Chondrocyte (in vitro differentiated cells): ENCODE measurements around the gene CDC14B. TPM values are rescaled to one million over a fixed set of nuclear protein-coding genes. Genes with fewer than 3 reads are reported as not detected.

Experiments
- DNase-seq: peaks from one replicate; pipeline ENCODE4 v3.0.0; 2021; ENCODE audit warnings: mixed read lengths, low spot score
- H3K27ac Mint-ChIP-seq: one replicate; pipeline ENCODE4 v1.8.0; 2021; ENCODE audit warnings: mild to moderate bottlenecking, moderate library complexity, mixed read lengths; ENCODE audit not compliant: unreplicated experiment
- H3K27me3 Mint-ChIP-seq: 2 replicates; pipeline ENCODE4 v1.8.0; 2021; ENCODE audit warnings: low read depth, mixed read lengths
- H3K36me3 Mint-ChIP-seq: 2 replicates; pipeline ENCODE4 v1.8.0; 2021; ENCODE audit warnings: low read depth, mixed read lengths
- H3K4me1 Mint-ChIP-seq: 2 replicates; pipeline ENCODE4 v1.8.0; 2021; ENCODE audit warnings: low read depth, mild to moderate bottlenecking, mixed read lengths
- H3K4me3 Mint-ChIP-seq: one replicate; pipeline ENCODE4 v1.8.0; 2021; ENCODE audit warnings: mild to moderate bottlenecking, moderate library complexity, mixed read lengths; ENCODE audit not compliant: unreplicated experiment
- H3K9me3 Mint-ChIP-seq: 2 replicates; pipeline ENCODE4 v1.8.0; 2021; ENCODE audit warnings: low read depth, mixed read lengths
- total RNA-seq: library from RNA; stranded (reverse); gene quantifications from 3 replicates; pipeline ENCODE4 v1.2.1, GENCODE V29; 2021
- TF ChIP-seq, protein P1 (sequence below): fragments of 200-600 bp; sonication (generic); IDR thresholded peaks from 2 replicates; pipeline ENCODE4 v1.5.0; 2021; ENCODE audit warnings: antibody characterized with exemption, mild to moderate bottlenecking, moderate library complexity

The CDC14B gene
- total RNA-seq, 1 donor from 2014 or later = 15.5 TPM

DNA sequence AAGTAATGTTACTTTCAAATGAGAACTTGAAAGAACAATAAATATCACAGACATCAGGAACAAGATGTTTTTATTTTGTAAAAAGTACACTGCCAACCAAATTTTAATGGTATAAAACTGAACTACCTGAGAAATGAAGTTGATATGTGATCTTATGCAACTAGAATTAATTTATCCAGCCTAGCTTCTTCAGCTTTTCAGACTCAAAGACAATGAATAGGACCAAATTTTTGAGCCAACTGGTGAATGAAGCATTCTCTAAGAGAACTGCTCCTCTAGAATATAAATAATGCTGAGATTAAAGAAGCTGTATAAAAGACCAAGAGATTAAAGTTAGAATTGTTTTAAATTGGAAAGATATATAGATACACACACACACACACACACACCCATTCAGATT, 9.9 kb downstream of the CDC14B start:
- Mint-ChIP-seq H3K27ac (no peak overlapping the region), H3K4me3 (no peak overlapping the region), H3K36me3 (no peaks in the 10 kb centered on the region), H3K9me3 (no peaks in the 10 kb centered on the region), H3K4me1 (peaks cover 40% of the 10 kb centered on the region), H3K27me3 (no peaks in the 10 kb centered on the region)
- DNase-seq = no peak
- TF ChIP-seq, protein P1, sequence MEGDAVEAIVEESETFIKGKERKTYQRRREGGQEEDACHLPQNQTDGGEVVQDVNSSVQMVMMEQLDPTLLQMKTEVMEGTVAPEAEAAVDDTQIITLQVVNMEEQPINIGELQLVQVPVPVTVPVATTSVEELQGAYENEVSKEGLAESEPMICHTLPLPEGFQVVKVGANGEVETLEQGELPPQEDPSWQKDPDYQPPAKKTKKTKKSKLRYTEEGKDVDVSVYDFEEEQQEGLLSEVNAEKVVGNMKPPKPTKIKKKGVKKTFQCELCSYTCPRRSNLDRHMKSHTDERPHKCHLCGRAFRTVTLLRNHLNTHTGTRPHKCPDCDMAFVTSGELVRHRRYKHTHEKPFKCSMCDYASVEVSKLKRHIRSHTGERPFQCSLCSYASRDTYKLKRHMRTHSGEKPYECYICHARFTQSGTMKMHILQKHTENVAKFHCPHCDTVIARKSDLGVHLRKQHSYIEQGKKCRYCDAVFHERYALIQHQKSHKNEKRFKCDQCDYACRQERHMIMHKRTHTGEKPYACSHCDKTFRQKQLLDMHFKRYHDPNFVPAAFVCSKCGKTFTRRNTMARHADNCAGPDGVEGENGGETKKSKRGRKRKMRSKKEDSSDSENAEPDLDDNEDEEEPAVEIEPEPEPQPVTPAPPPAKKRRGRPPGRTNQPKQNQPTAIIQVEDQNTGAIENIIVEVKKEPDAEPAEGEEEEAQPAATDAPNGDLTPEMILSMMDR = no peak

DNA sequence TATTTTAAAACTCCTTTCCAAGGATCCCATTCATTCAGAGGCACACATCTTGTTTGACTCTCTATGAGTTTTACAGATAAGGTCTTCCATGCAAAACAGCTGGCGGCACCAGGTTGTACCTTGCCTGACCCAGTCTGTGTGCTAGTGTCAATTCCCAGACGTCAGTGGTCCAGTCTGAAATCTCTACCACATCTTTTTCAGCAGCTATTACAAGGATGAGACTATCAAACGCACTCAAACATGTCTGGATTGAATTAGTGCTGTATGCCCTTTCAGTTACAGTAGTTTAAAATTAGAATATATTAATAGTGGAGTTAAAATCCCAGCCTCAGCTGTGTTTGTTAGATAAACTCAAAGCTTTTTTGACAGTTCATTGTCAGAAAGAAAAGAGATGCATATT, 11.7 kb downstream of the CDC14B start:
- H3K36me3 Mint-ChIP-seq = no peaks in the 10 kb centered on the region
- no peaks in the 10 kb centered on the region for H3K9me3 Mint-ChIP-seq
- peaks cover 39% of the 10 kb centered on the region for H3K4me1 Mint-ChIP-seq
- TF ChIP-seq, protein P1 = no peak
- H3K27ac Mint-ChIP-seq = no peak overlapping the region
- no peak overlapping the region for H3K4me3 Mint-ChIP-seq
- no peak for DNase-seq
- H3K27me3 Mint-ChIP-seq = no peaks in the 10 kb centered on the region

DNA sequence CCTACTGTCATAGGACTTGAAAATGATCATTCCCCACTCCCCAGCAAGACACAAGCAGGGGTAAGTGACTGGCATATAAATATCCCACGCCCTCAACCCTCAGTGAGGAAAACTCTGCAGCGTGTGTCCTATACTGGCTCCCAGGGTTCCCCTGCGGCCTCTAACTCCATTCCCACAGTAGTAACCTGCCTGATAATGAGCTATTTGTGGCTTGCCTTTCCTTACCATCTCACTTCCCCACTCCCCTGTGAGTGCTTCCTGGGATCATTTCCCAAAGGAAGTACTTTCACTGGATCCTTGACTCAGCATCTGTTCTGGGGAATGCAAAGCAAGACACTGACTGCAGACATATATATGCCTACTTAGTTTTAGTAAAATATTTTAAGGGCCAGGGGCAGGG, 14.3 kb downstream of the CDC14B start:
- no peaks in the 10 kb centered on the region for H3K27me3 Mint-ChIP-seq
- H3K36me3 Mint-ChIP-seq = no peaks in the 10 kb centered on the region
- H3K27ac Mint-ChIP-seq = no peak overlapping the region
- H3K4me3 Mint-ChIP-seq = no peak overlapping the region
- peaks cover 14% of the 10 kb centered on the region for H3K4me1 Mint-ChIP-seq
- TF ChIP-seq, protein P1 = no peak
- DNase-seq = no peak
- no peaks in the 10 kb centered on the region for H3K9me3 Mint-ChIP-seq

DNA sequence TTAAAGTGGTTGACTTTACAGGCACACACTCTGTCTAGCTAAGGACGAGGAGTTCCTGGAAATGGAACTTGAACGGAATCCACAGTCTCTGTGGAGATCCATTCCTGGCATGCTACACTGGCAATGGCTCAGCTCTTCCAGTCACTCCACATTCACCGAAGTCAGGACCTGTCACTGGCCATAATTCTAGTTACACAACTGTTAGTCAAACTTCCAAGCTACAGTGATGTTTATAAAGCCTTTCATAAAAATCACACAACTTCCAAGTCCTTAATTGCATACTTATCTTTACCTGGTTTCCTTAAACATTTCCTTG, 15.7 kb downstream of the CDC14B start:
- no peaks in the 10 kb centered on the region for H3K9me3 Mint-ChIP-seq
- TF ChIP-seq, protein P1 = no peak
- no peak for DNase-seq
- peaks cover 14% of the 10 kb centered on the region for H3K4me1 Mint-ChIP-seq
- no peaks in the 10 kb centered on the region for H3K36me3 Mint-ChIP-seq
- no peak overlapping the region for H3K4me3 Mint-ChIP-seq
- no peak overlapping the region for H3K27ac Mint-ChIP-seq
- no peaks in the 10 kb centered on the region for H3K27me3 Mint-ChIP-seq

DNA sequence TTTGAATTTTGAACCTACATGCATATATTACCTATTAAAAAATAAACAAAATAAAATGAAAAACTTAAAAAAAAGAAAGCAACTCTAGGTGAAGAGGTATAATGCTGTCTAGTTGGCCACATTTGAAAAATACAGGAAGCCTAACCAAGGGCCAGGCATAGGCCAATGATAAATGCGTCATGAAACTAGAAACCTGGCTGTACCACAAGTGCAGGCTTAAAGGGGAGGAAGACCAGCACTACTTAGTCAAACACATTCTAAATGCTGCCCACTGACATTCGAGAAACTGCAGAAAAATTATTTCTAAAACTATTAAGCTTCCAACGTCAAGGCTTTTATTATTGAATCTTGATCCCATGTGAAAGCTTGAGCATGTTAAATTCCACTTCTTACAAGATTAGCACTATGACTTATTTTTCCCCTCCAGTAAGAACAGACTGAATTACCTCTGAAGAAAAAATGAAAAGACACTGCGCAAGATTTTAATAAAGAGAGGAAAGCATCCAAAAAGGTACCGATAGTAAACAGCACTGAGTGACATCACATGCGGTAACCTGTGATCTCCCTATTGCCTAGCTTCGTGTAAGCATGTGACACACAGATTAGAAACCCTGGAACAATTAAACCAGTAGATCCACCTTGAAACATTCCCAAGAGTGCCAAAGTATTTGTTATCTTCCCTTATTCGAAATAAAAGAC, 16.2 kb downstream of the CDC14B start:
- Mint-ChIP-seq H3K27ac (no peak overlapping the region), H3K36me3 (no peaks in the 10 kb centered on the region), H3K4me3 (no peak overlapping the region), H3K9me3 (no peaks in the 10 kb centered on the region), H3K4me1 (peaks cover 14% of the 10 kb centered on the region), H3K27me3 (no peaks in the 10 kb centered on the region)
- TF ChIP-seq, protein P1 = no peak
- DNase-seq = no peak
